ENCODE results near the gene SLC13A3. TPM values are rescaled to one million over a fixed set of nuclear protein-coding genes. Genes with fewer than 3 reads are reported as not detected.

SLC13A3 gene
- total RNA-seq, 3 donors from 2014 or later: 0.27 to 0.54 TPM; not detected in 1

- Histone ChIP-seq H3K36me3 (ENCODE audit: low read depth) (no peaks in the 10 kb centered on the region), H3K4me1 (ENCODE audit: low read depth) (no peaks in the 10 kb centered on the region), H3K4me3 (no peak overlapping the region), H3K9me3 (no peaks in the 10 kb centered on the region)
- no peak for DNase-seq
- intact Hi-C loops (cut with DNase I, micrococcal nuclease): no loop called here
- no peak for TF ChIP-seq CTCF (IDR thresholded peaks at IDR 0.05)
- no peak for ATAC-seq
Observed at GRCh38 chr20:46562009-46562372, 89.3 kb downstream of the SLC13A3 start.

- Histone ChIP-seq H3K4me1 (ENCODE audit: low read depth) (no peaks in the 10 kb centered on the region), H3K36me3 (ENCODE audit: low read depth) (no peaks in the 10 kb centered on the region), H3K4me3 (no peak overlapping the region), H3K9me3 (no peaks in the 10 kb centered on the region)
- ATAC-seq (no peak), DNase-seq (no peak)
- intact Hi-C loops (cut with DNase I, micrococcal nuclease): no loop called here
- TF ChIP-seq CTCF (IDR thresholded peaks at IDR 0.05): no peak
Observed at GRCh38 chr20:46559685-46560440, 91.4 kb downstream of the SLC13A3 start.

GRCh38 chr20:46559001-46559400, 92.3 kb downstream of the SLC13A3 start:
- Histone ChIP-seq H3K4me3 (no peak overlapping the region), H3K9me3 (no peaks in the 10 kb centered on the region), H3K4me1 (ENCODE audit: low read depth) (no peaks in the 10 kb centered on the region), H3K36me3 (ENCODE audit: low read depth) (no peaks in the 10 kb centered on the region)
- intact Hi-C loops (cut with DNase I, micrococcal nuclease): no loop called here
- DNase-seq (no peak), ATAC-seq (no peak)
- no peak for TF ChIP-seq CTCF (IDR thresholded peaks at IDR 0.05)

GRCh38 chr20:46558511-46558959, 92.7 kb downstream of the SLC13A3 start:
- DNase-seq: peak in 1 of 3 donors; percentile 31
- Histone ChIP-seq H3K4me1 (ENCODE audit: low read depth) (no peaks in the 10 kb centered on the region), H3K36me3 (ENCODE audit: low read depth) (no peaks in the 10 kb centered on the region), H3K9me3 (no peaks in the 10 kb centered on the region), H3K4me3 (no peak overlapping the region)
- peak; percentile 87 for ATAC-seq
- intact Hi-C loops (cut with DNase I, micrococcal nuclease): no loop called here
- no peak for TF ChIP-seq CTCF (IDR thresholded peaks at IDR 0.05)

- no peaks in the 10 kb centered on the region for H3K9me3 ChIP-seq
- ATAC-seq (no peak), DNase-seq (no peak)
- intact Hi-C loops (cut with DNase I, micrococcal nuclease): no loop called here
- TF ChIP-seq CTCF (IDR thresholded peaks at IDR 0.05): no peak
- H3K4me1 ChIP-seq (ENCODE audit: low read depth): no peaks in the 10 kb centered on the region
- H3K36me3 ChIP-seq (ENCODE audit: low read depth): no peaks in the 10 kb centered on the region
- H3K4me3 ChIP-seq: no peak overlapping the region
Observed at GRCh38 chr20:46557231-46557956, 93.9 kb downstream of the SLC13A3 start.

Data from mucosa of descending colon (tissue), 3 donors.